ES-I3 (cell line): ENCODE data around the gene DAGLB.
"Not testable (repeated sequence)": the region's sequence is repeated elsewhere in the genome, so short reads cannot be mapped to it uniquely, and the experiment has no call there.

Experiments used
- H3K36me3 ChIP-seq: 2 replicates; pipeline ENCODE4 v1.6.1; 2013; ENCODE audit warnings: mild to moderate bottlenecking, low read length, control low read depth, moderate library complexity; ENCODE audit not compliant: insufficient read depth
- H3K4me1 ChIP-seq: 2 replicates; pipeline ENCODE4 v1.6.1; 2013; ENCODE audit warnings: mild to moderate bottlenecking, control low read depth, low read length; ENCODE audit not compliant: insufficient read depth
- H3K9ac ChIP-seq: 2 replicates; pipeline ENCODE4 v1.6.1; 2013; ENCODE audit warnings: low read depth, mild to moderate bottlenecking, low read length, moderate library complexity
- H3K9me3 ChIP-seq: 2 replicates; pipeline ENCODE4 v1.6.1; 2013; ENCODE audit warnings: mild to moderate bottlenecking, low read length, moderate library complexity; ENCODE audit not compliant: control insufficient read depth, insufficient read depth

The DAGLB gene

DNA sequence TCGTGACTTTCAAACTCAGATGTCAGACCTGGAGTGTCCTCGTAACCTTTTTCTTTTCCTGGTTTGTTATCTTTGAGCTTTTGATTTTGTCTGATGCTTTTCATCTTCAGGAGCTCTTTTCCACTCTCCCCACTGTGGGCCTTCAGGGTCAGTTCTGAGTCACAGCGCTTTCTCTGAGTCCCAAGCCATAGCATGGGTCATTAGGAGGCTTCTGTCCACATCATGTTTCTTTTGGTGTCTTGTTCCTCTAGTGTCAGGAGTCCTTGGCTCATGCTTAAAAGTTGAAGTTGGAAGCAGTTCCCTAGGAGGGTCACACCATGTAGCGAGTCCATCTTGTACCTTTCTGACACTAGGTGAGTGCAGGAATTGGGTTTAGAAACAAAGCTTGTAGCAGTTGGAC, 40.3 kb downstream of the DAGLB start:
- Histone ChIP-seq H3K4me1 (no peaks in the 10 kb centered on the region), H3K9me3 (no peaks in the 10 kb centered on the region), H3K36me3 (peaks cover 37% of the 10 kb centered on the region)

DNA sequence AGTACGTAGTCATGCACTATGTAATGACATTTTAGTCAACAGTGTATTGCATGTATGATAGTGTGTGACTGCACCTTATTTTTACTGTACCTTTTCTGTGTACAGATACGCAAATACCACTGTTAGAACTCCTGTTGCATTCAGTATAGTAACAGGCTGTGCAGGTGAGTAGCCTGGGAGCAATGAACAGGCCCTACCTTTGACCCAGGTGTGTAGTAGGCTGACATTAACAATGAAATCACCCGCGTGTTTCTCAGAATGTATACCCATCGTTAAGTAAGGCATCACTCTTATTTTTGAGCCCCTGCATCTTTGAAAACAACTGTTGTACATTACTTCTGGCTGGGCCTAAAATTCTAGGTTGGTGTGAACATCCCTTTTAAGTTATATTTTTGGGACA, 41.6 kb downstream of the DAGLB start:
- no peaks in the 10 kb centered on the region for H3K4me1 ChIP-seq
- no peaks in the 10 kb centered on the region for H3K9me3 ChIP-seq
- peaks cover 40% of the 10 kb centered on the region for H3K36me3 ChIP-seq
- H3K9ac ChIP-seq: no peak overlapping the region

More for the DNA sequence above, 40.3 kb downstream of the DAGLB start:
- H3K9ac ChIP-seq: no peak overlapping the region

DNA sequence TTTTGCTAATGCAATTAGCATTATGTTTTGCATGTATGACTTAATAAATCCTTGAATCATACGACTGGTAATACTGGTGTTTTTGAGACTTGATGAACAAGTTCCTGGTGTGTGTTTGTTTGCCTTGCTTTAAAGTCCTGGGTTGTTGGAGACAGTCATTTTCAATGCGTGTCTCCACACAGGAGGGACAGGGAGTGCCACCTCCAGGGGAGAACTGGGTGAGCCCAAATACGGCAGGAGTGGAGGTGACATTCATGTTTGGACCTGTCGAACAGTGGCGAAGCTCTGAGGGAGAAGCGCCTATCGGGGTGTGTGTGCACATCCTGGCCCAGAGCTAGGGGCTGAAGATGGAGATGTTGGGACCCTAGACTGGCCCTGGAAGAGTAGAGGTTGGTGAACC, 43.8 kb downstream of the DAGLB start:
- Histone ChIP-seq H3K9ac (no peak overlapping the region), H3K4me1 (no peaks in the 10 kb centered on the region), H3K36me3 (peaks cover 34% of the 10 kb centered on the region), H3K9me3 (no peaks in the 10 kb centered on the region)

GRCh38 chr7:6402741-6403140, 45.0 kb downstream of the DAGLB start:
- H3K9ac ChIP-seq: no peak overlapping the region
- peaks cover 9% of the 10 kb centered on the region; the same call in 1 of the 2 replicates for H3K4me1 ChIP-seq
- H3K9me3 ChIP-seq: no peaks in the 10 kb centered on the region
- H3K36me3 ChIP-seq: peaks cover 28% of the 10 kb centered on the region

DNA sequence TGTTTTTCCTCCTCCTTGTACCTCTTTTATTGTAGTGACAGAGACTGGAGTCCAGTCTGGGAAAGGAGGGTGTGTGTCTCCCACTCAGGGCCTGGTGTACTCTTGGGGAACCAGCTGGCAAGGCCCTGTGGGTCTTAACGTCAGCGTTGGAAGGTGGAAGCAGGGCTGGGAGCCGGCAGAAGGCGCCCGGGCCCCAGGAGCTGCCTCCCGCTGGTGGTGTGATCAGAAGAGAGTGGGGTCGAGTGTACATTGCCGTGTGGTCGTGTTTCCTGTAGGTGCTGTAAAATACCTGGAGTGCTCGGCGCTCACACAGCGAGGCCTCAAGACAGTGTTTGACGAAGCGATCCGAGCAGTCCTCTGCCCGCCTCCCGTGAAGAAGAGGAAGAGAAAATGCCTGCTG, 45.7 kb downstream of the DAGLB start:
- H3K4me1 ChIP-seq: peaks cover 9% of the 10 kb centered on the region; the same call in 1 of the 2 replicates
- peaks cover 27% of the 10 kb centered on the region for H3K36me3 ChIP-seq
- H3K9me3 ChIP-seq: no peaks in the 10 kb centered on the region
- no peak overlapping the region for H3K9ac ChIP-seq

- Histone ChIP-seq H3K9me3 (no peaks in the 10 kb centered on the region), H3K36me3 (peaks cover 27% of the 10 kb centered on the region), H3K4me1 (peaks cover 9% of the 10 kb centered on the region; the same call in 1 of the 2 replicates), H3K9ac (no peak overlapping the region)
Measured at GRCh38 chr7:6401536-6401935, 46.2 kb downstream of the DAGLB start.

GRCh38 chr7:6400243-6401105, 47.3 kb downstream of the DAGLB start:
- H3K9me3 ChIP-seq, H3K9ac ChIP-seq, H3K4me1 ChIP-seq: not testable (repeated sequence)
- H3K36me3 ChIP-seq: peaks cover 20% of the 10 kb centered on the region

- Histone ChIP-seq H3K9ac (no peak overlapping the region), H3K9me3 (no peaks in the 10 kb centered on the region), H3K36me3 (peaks cover 19% of the 10 kb centered on the region), H3K4me1 (peaks cover 9% of the 10 kb centered on the region; the same call in 1 of the 2 replicates)
Measured at GRCh38 chr7:6399351-6399750, 48.4 kb downstream of the DAGLB start.

DNA sequence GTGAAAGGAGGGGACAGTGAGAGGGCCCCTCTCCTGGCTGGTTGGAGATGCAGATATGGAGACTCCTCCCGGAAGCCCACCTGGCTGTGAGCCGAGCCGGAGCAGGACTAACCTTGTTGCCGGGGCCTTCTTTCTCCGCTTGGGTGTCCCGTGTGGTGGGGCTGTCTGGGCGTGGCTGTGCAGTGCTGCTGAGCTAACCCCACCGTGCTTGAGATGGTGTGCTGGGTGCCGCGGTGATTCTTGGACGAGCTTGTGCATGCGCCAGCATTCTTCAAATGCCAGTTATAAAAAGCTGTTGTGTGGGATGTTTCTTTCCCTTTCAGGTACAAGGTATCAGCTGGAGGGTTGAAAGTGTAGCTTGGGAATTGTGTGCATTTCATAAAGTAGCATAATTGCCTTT, 48.8 kb downstream of the DAGLB start:
- Histone ChIP-seq H3K36me3 (peaks cover 19% of the 10 kb centered on the region; the same call in 1 of the 2 replicates), H3K9me3 (no peaks in the 10 kb centered on the region), H3K9ac (no peak overlapping the region), H3K4me1 (peaks cover 9% of the 10 kb centered on the region; the same call in 1 of the 2 replicates)

DNA sequence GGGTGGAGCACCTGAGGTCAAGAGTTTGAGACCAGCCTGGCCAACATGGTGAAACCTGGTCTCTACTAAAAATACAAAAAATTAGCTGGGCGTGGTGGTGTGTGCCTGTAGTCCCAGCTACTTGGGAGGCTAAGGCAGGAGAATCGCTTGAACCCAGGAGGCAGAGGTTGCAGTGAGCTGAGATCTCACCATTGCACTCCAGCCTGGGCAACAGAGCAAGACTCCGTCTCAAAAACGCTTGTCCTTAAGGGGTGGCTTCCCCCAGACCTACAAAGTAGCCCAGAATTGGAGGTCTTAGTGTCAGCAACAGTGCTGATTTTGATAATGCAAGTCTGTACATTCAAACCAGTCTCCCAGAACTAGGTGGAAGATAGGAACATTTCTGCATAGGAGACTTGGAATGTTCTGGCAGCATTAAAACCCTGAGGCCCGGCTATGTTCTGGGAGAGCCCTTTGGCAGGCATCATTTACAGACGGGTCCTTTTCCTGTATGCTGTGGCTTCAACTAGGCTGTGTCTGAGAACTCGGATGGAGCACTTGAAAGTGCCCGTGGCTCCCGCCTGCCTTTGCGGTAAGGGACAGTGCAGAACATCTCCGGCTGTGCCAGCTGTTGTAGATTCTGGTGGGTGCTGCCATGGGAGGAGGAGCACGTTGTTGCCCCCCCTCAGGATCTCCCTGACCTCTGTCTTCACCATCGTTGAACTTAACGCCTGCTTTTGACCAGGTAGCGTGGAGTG, 49.8 kb downstream of the DAGLB start:
- not testable (repeated sequence) for H3K4me1 ChIP-seq, H3K9me3 ChIP-seq, H3K9ac ChIP-seq
- peaks cover 15% of the 10 kb centered on the region; the same call in 1 of the 2 replicates for H3K36me3 ChIP-seq

GRCh38 chr7:6395898-6396595, 51.7 kb downstream of the DAGLB start:
- Histone ChIP-seq H3K9ac (no peak overlapping the region), H3K36me3 (peaks cover 7% of the 10 kb centered on the region; the same call in 1 of the 2 replicates), H3K4me1 (peaks cover 9% of the 10 kb centered on the region; the same call in 1 of the 2 replicates), H3K9me3 (no peaks in the 10 kb centered on the region)

- H3K36me3 ChIP-seq: peaks cover 3% of the 10 kb centered on the region; the same call in 1 of the 2 replicates
- peaks cover 9% of the 10 kb centered on the region; the same call in 1 of the 2 replicates for H3K4me1 ChIP-seq
- no peaks in the 10 kb centered on the region for H3K9me3 ChIP-seq
- H3K9ac ChIP-seq: no peak overlapping the region
Measured at GRCh38 chr7:6394114-6394513, 53.6 kb downstream of the DAGLB start.

DNA sequence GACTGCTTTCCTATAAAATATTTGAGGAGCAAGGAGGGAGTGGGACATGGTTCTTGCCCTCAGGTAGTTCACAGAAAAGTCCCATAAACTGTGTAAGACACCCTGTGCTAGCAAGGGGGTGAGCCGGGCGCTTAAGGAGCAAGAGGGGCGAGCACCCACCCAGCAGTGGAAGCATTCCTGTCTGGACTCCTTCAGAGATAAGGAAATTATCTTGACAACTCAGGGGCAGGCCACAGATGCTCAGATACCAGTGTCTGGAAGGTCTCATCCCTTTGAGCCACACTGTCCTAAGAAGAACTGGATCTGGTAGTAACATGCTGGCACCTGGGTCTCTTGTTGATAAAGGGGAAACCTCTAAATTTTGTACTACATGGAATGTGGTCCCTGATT, 54.1 kb downstream of the DAGLB start:
- H3K9me3 ChIP-seq: no peaks in the 10 kb centered on the region
- H3K4me1 ChIP-seq: peaks cover 9% of the 10 kb centered on the region; the same call in 1 of the 2 replicates
- H3K36me3 ChIP-seq: peaks cover 5% of the 10 kb centered on the region
- no peak overlapping the region for H3K9ac ChIP-seq
